WTC11 (cell line): ENCODE results near the gene CCDC57. TPM values are rescaled to one million over a fixed set of nuclear protein-coding genes. Genes with fewer than 3 reads are reported as not detected.
A peak's percentile ranks its signal among the peaks of the same experiment; 100 is the strongest.

Experiments used
- ATAC-seq: fragments of 200-7000 bp; cut with Tn5 transposase; 2 replicates; pipeline ENCODE4 v1.10.0; 2021; ENCODE audit warnings: mild to moderate bottlenecking, moderate library complexity
- CTCF ChIA-PET: fragments of 300-600 bp; sonication (Branson Sonifier 250); formaldehyde crosslinking; loops from one replicate; lab custom pipeline; 2021; ENCODE audit warnings: antibody characterized with exemption; lab: Charles Lee
- POLR2A ChIA-PET: fragments of 350-600 bp; sonication (Branson Sonifier 250); formaldehyde crosslinking; loops from one replicate; lab custom pipeline; 2021; ENCODE audit warnings: antibody characterized with exemption; lab: Charles Lee
- DNase-seq: peaks from one replicate; pipeline ENCODE4 v3.0.0; 2021; ENCODE audit warnings: low spot score
- H3K27ac Mint-ChIP-seq: 2 replicates; pipeline ENCODE4 v1.8.0; 2021; ENCODE audit warnings: mixed read lengths
- H3K27me3 Mint-ChIP-seq: 2 replicates; pipeline ENCODE4 v1.8.0; 2021; ENCODE audit warnings: low read depth, mild to moderate bottlenecking, moderate library complexity, mixed read lengths
- H3K36me3 Mint-ChIP-seq: 2 replicates; pipeline ENCODE4 v1.8.0; 2021; ENCODE audit warnings: mixed read lengths
- H3K4me1 Mint-ChIP-seq: 2 replicates; pipeline ENCODE4 v1.8.0; 2022; ENCODE audit warnings: mixed read lengths
- H3K4me3 Mint-ChIP-seq: 2 replicates; pipeline ENCODE4 v1.8.0; 2021; ENCODE audit warnings: mild to moderate bottlenecking, moderate library complexity, mixed read lengths
- H3K9me3 Mint-ChIP-seq: 2 replicates; pipeline ENCODE4 v1.8.0; 2021; ENCODE audit warnings: mixed read lengths
- AR ChIP-seq: fragments of 250-450 bp; sonication (Bioruptor Pico); IDR thresholded peaks from 2 replicates; pipeline ENCODE4 v1.9.0; 2021; ENCODE audit warnings: mild to moderate bottlenecking
- ATF3 ChIP-seq: sonication (generic); formaldehyde crosslinking; conservative IDR thresholded peaks from 2 replicates; pipeline ENCODE4 v1.8.1; 2022; ENCODE audit warnings: mild to moderate bottlenecking, missing genetic modification reagents
- ATF6 ChIP-seq: sonication (generic); formaldehyde crosslinking; IDR thresholded peaks from 2 replicates; pipeline ENCODE4 v1.8.1; 2023; ENCODE audit warnings: mild to moderate bottlenecking, missing genetic modification reagents
- CBFB ChIP-seq: sonication (generic); formaldehyde crosslinking; IDR thresholded peaks from 2 replicates; pipeline ENCODE4 v1.8.1; 2022; ENCODE audit warnings: mild to moderate bottlenecking, low read depth, missing genetic modification reagents
- CDX4 ChIP-seq: fragments of 250-450 bp; sonication (Bioruptor Pico); IDR thresholded peaks from 2 replicates; pipeline ENCODE4 v1.9.0; 2021; ENCODE audit warnings: moderate library complexity, mild to moderate bottlenecking, inconsistent platforms, borderline replicate concordance
- ESRRA ChIP-seq: sonication (generic); formaldehyde crosslinking; IDR thresholded peaks from 2 replicates; pipeline ENCODE4 v1.8.1; 2022; ENCODE audit warnings: mild to moderate bottlenecking, missing genetic modification reagents, borderline replicate concordance
- GABPB1 ChIP-seq: sonication (generic); formaldehyde crosslinking; IDR thresholded peaks from 2 replicates; pipeline ENCODE4 v1.8.1; 2023; ENCODE audit warnings: mild to moderate bottlenecking, missing genetic modification reagents
- IRF2 ChIP-seq: sonication (generic); formaldehyde crosslinking; IDR thresholded peaks from 2 replicates; pipeline ENCODE4 v1.8.0; 2022; ENCODE audit warnings: low read depth, missing genetic modification reagents, borderline replicate concordance
- JUN ChIP-seq: sonication (generic); formaldehyde crosslinking; IDR thresholded peaks from 2 replicates; pipeline ENCODE4 v1.8.0; 2023; ENCODE audit warnings: mild to moderate bottlenecking, missing genetic modification reagents
- NFYB ChIP-seq: sonication (generic); formaldehyde crosslinking; conservative IDR thresholded peaks from 2 replicates; pipeline ENCODE4 v1.8.0; 2022; ENCODE audit warnings: low read depth, missing genetic modification reagents
- NR2C2 ChIP-seq: sonication (generic); formaldehyde crosslinking; IDR thresholded peaks from 2 replicates; pipeline ENCODE4 v1.8.0; 2022; ENCODE audit warnings: mild to moderate bottlenecking, missing genetic modification reagents
- SMAD4 ChIP-seq: sonication (generic); formaldehyde crosslinking; IDR thresholded peaks from 2 replicates; pipeline ENCODE4 v1.8.0; 2022; ENCODE audit warnings: mild to moderate bottlenecking, missing genetic modification reagents
- SP1 ChIP-seq: sonication (generic); formaldehyde crosslinking; conservative IDR thresholded peaks from 2 replicates; pipeline ENCODE4 v1.8.1; 2022; ENCODE audit warnings: missing genetic modification reagents
- USF1 ChIP-seq: sonication (generic); formaldehyde crosslinking; IDR thresholded peaks from 2 replicates; pipeline ENCODE4 v1.8.0; 2022; ENCODE audit warnings: mild to moderate bottlenecking, missing genetic modification reagents
- ZBTB43 ChIP-seq: sonication (generic); formaldehyde crosslinking; IDR thresholded peaks from 2 replicates; pipeline ENCODE4 v1.8.1; 2023; ENCODE audit warnings: mild to moderate bottlenecking, missing genetic modification reagents
- ZNF263 ChIP-seq: sonication (generic); formaldehyde crosslinking; IDR thresholded peaks from 2 replicates; pipeline ENCODE4 v1.8.1; 2022; ENCODE audit warnings: low read depth, mild to moderate bottlenecking, moderate library complexity, missing genetic modification reagents
- ZNF281 ChIP-seq: sonication (generic); formaldehyde crosslinking; IDR thresholded peaks from 2 replicates; pipeline ENCODE4 v1.8.0; 2023; ENCODE audit warnings: mild to moderate bottlenecking, missing genetic modification reagents
- ZNF396 ChIP-seq: fragments of 250-450 bp; sonication (Bioruptor Pico); IDR thresholded peaks from 2 replicates; pipeline ENCODE4 v1.8.0; 2021; ENCODE audit warnings: mild to moderate bottlenecking, moderate library complexity, borderline replicate concordance
- ZNF425 ChIP-seq: fragments of 250-450 bp; sonication (Bioruptor Pico); conservative IDR thresholded peaks from 2 replicates; pipeline ENCODE4 v1.9.0; 2021; ENCODE audit warnings: mild to moderate bottlenecking
- total RNA-seq: library from RNA; stranded (reverse); gene quantifications from 3 replicates; pipeline ENCODE4 v1.2.3, GENCODE V29; 2021

Gene CCDC57
- total RNA-seq, 1 experiment from 2014 or later: 20.0 TPM

GRCh38 chr17:82258555-82258954 is 45.9 kb upstream of the CCDC57 start (continued):
- TF ChIP-seq ATF6 (CRISPR knock-in tag) (no peak), ESRRA (no peak), ZNF263 (CRISPR knock-in tag) (no peak), ZNF425 (CRISPR knock-in tag) (no peak), AR (no peak), USF1 (CRISPR knock-in tag) (no peak)

GRCh38 chr17:82257473-82257872 is 44.8 kb upstream of the CCDC57 start:
- peak; percentile 89 for ATAC-seq
- Mint-ChIP-seq H3K27me3 (no peaks in the 10 kb centered on the region), H3K9me3 (peaks cover 15% of the 10 kb centered on the region), H3K4me1 (no peaks in the 10 kb centered on the region), H3K27ac (peak overlapping the region; percentile 23; the same call in 1 of the 2 replicates), H3K4me3 (no peak overlapping the region), H3K36me3 (peaks cover 82% of the 10 kb centered on the region)
- ChIA-PET POLR2A (no interaction called here), CTCF (no interaction called here)
- TF ChIP-seq NFYB (CRISPR knock-in tag) (peak; percentile 68), ZBTB43 (no peak)
- DNase-seq: peak; percentile 54

GRCh38 chr17:82256242-82256885 is 43.7 kb upstream of the CCDC57 start:
- H3K4me3 Mint-ChIP-seq: no peak overlapping the region
- ChIA-PET POLR2A (no interaction called here), CTCF (interaction anchor here (1.6 kb wide), 1 partner anchor 20 kb away, joined by 6 read pairs; no protein-coding TSS in a partner anchor)
- H3K27ac Mint-ChIP-seq: peak overlapping the region; percentile 23; the same call in 1 of the 2 replicates
- H3K27me3 Mint-ChIP-seq: no peaks in the 10 kb centered on the region
- no peaks in the 10 kb centered on the region for H3K4me1 Mint-ChIP-seq
- no peak for DNase-seq
- H3K36me3 Mint-ChIP-seq: peaks cover 82% of the 10 kb centered on the region
- ATAC-seq: no peak
- H3K9me3 Mint-ChIP-seq: peaks cover 15% of the 10 kb centered on the region
- TF ChIP-seq CBFB (no peak), SP1 (CRISPR knock-in tag) (no peak), ZNF396 (CRISPR knock-in tag) (no peak), GABPB1 (CRISPR knock-in tag) (no peak), ZNF281 (CRISPR knock-in tag) (no peak), IRF2 (CRISPR knock-in tag) (no peak), NR2C2 (CRISPR knock-in tag) (no peak), SMAD4 (CRISPR knock-in tag) (no peak), CDX4 (CRISPR knock-in tag) (no peak), ATF3 (CRISPR knock-in tag) (no peak), JUN (CRISPR knock-in tag) (no peak)
